Omental fat pad (tissue), 4 donors: Measurements from ENCODE around the gene ADCY2. TPM values are rescaled to one million over a fixed set of nuclear protein-coding genes. Genes with fewer than 3 reads are reported as not detected.

Experiments used
- ATAC-seq: fragments of 150-250 bp; one replicate; pipeline ENCODE4 v1.9.1; 2016; ENCODE audit warnings: mild to moderate bottlenecking, moderate library complexity; ENCODE audit not compliant: low FRiP score
- DNase-seq: peaks from one replicate; pipeline ENCODE4 v3.0.0-alpha.2; 2019; ENCODE audit warnings: low spot score
- total RNA-seq, 4 donors: library from RNA; depleted of rRNA; stranded (reverse); fragments of >200 nt; gene quantifications; one replicate each; pipeline ENCODE4 v1.1.0, GENCODE V29; 2016
- TF ChIP-seq, protein P1 (sequence below), 3 donors: fragments of 450-650 bp; IDR thresholded peaks; one replicate each; pipeline ENCODE4 v1.5.1; 2016 to 2017; ENCODE audit warnings: antibody characterized with exemption in 3 of 3, mild to moderate bottlenecking in 3 of 3, moderate library complexity in 2 of 3

Gene ADCY2
- total RNA-seq, 4 donors from 2014 or later = 1.1 to 2.4 (median 1.7) TPM

GRCh38 chr5:7634837-7635236, 238.9 kb downstream of the ADCY2 start:
- DNase-seq (no peak), ATAC-seq (no peak)
- TF ChIP-seq, protein P1, sequence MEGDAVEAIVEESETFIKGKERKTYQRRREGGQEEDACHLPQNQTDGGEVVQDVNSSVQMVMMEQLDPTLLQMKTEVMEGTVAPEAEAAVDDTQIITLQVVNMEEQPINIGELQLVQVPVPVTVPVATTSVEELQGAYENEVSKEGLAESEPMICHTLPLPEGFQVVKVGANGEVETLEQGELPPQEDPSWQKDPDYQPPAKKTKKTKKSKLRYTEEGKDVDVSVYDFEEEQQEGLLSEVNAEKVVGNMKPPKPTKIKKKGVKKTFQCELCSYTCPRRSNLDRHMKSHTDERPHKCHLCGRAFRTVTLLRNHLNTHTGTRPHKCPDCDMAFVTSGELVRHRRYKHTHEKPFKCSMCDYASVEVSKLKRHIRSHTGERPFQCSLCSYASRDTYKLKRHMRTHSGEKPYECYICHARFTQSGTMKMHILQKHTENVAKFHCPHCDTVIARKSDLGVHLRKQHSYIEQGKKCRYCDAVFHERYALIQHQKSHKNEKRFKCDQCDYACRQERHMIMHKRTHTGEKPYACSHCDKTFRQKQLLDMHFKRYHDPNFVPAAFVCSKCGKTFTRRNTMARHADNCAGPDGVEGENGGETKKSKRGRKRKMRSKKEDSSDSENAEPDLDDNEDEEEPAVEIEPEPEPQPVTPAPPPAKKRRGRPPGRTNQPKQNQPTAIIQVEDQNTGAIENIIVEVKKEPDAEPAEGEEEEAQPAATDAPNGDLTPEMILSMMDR (IDR thresholded peaks at IDR 0.05) = no peak

DNA sequence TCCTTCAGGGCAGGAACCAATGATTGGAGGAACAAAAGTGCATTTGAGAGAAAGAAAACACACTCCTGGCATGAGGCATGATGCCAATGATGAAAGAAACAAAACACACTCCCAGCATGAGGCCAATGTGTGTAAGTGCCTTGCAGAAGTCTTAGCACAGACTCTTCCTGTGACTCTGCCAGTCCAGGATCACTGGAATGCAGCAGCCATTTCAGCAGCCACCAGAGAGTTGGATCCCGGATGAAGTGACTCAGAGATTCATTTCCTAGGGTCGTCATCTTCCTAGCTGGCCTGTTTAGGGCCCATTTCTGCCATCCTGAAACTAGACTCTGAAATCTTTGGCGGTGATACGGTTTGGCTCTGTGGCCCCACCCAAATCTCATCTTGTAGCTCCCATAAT, 242.5 kb downstream of the ADCY2 start:
- DNase-seq = no peak
- TF ChIP-seq, protein P1 (IDR thresholded peaks at IDR 0.05) = no peak
- ATAC-seq = no peak

DNA sequence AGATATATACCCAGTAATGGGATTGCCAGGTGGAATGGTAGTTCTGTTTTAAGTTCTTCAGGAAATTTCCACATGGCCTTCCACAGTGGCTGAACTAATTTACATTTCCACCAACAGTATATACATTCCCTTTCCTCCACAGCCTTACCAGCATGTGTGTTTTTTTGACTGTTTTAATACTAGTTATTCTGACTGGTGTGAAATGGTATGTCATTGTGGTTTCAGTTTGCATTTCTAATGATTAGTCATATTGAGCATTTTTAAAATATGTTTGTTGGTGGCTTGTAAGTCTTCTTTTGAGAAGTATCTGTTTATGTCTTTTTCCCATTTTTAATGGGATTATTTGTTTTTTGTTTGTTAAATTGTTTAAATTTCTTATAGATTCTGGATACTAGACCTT, 246.1 kb downstream of the ADCY2 start:
- DNase-seq (no peak), ATAC-seq (no peak)
- TF ChIP-seq, protein P1 (IDR thresholded peaks at IDR 0.05) = no peak

DNA sequence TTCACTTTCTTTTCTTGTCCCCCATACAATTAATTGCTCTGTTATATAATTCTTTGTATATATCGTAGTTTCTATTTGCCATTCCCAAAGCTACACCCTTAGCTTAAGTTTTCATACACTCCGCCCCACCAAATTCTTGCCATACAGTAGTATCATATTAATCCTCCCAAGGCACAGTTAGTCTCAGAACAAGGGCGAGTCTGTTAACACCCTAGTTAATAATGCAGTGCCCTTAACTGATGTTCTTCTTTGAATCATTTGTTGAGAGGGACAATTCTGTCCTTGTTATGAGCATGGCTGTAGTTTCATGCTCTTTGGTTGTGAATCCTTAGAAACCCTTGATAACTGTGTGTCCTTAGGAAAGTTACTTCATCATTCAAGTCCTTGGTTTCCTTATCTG, 248.8 kb downstream of the ADCY2 start:
- DNase-seq = no peak
- ATAC-seq = no peak
- TF ChIP-seq, protein P1 (IDR thresholded peaks at IDR 0.05) = no peak

GRCh38 chr5:7650755-7651154, 254.8 kb downstream of the ADCY2 start:
- DNase-seq (no peak), ATAC-seq (no peak)
- TF ChIP-seq, protein P1 (IDR thresholded peaks at IDR 0.05) = no peak

- TF ChIP-seq, protein P1 (IDR thresholded peaks at IDR 0.05) = no peak
- ATAC-seq = no peak
- DNase-seq = no peak
Measured at GRCh38 chr5:7653046-7653445, 257.1 kb downstream of the ADCY2 start.

- TF ChIP-seq, protein P1 (IDR thresholded peaks at IDR 0.05) = no peak
- no peak for ATAC-seq
- DNase-seq = no peak
Measured at GRCh38 chr5:7657153-7657552, 261.2 kb downstream of the ADCY2 start.
